Measurements from ENCODE around the gene SLAMF7. TPM values are rescaled to one million over a fixed set of nuclear protein-coding genes. Genes with fewer than 3 reads are reported as not detected.

Gene SLAMF7, protein sequence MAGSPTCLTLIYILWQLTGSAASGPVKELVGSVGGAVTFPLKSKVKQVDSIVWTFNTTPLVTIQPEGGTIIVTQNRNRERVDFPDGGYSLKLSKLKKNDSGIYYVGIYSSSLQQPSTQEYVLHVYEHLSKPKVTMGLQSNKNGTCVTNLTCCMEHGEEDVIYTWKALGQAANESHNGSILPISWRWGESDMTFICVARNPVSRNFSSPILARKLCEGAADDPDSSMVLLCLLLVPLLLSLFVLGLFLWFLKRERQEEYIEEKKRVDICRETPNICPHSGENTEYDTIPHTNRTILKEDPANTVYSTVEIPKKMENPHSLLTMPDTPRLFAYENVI
- total RNA-seq (2014; rRNA removed; shearing (Covaris generic)) (not detected in 2 replicates), polyA plus RNA-seq (2016; fragmentation: Nextera tagmentation; extraction: Ambion mirVana) (0.11 and 0.14 TPM in 2 replicates)
- long read RNA-seq, result 0 reads

DNA sequence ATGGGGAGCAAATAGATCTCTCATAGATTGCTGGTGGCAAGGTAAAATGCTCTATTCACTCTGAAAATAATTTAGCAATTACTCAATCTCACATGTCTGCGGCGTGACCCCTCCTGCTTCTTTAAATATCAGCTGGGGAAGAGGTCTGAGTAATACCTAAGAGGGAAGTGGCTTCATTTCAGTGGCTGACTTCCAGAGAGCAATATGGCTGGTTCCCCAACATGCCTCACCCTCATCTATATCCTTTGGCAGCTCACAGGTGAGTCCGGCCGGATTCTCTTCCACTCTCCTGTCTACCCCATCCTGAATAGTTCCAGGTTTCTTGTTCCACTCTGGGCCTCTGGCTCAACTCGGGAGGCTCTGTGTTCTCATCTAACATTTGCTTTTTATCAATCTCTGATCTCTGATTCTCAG lies at the start of gene SLAMF7:
Gene SLAMF7, plus strand, starts transcription at position 150 of the 414 bp plus-strand sequence. Its CDS starts 55 bp downstream, at position 205.
- Histone ChIP-seq H3F3A (replicated peaks; ENCODE audit: low read depth) (no peaks in the 10 kb centered on the region), H3K4me1 (ENCODE audit: insufficient read depth) (no peaks in the 10 kb centered on the region), H3K9me2 (ENCODE audit: insufficient read depth) (peaks cover 3% of the 10 kb centered on the region; the same call in 1 of the 2 replicates), H3K4me3 (no peak within 1 kb of the TSS), H2AFZ (0 out of 2 replicates have a peak within 1 kb of the TSS, but pooled peaks have one; percentile 75), H3K79me2 (replicated peaks; ENCODE audit: insufficient read depth) (no peaks in the 10 kb centered on the region), H3K36me3 (ENCODE audit: insufficient read depth) (no peaks in the 10 kb centered on the region), H3K4me2 (no peak within 1 kb of the TSS), H3K27me3 (ENCODE audit: insufficient read depth) (no peaks in the 10 kb centered on the region), H4K20me1 (replicated peaks; ENCODE audit: insufficient read depth) (no peaks in the 10 kb centered on the region), H3K27ac (ENCODE audit: low read depth) (no peak within 1 kb of the TSS)
- Mint-ChIP-seq H3K36me3 (ENCODE audit: low read depth) (peaks cover 8% of the 10 kb centered on the region; the same call in 2 of the 3 replicates), H3K9me3 (peaks cover 17% of the 10 kb centered on the region), H3K4me3 (no peak within 1 kb of the TSS), H3K4me1 (no peaks in the 10 kb centered on the region; the same call in 1 of the 3 replicates), H3K27ac (no peak within 1 kb of the TSS), H3K27me3 (ENCODE audit: insufficient read depth, low read depth, poor library complexity) (no peaks in the 10 kb centered on the region)
- DNase-seq (ENCODE audit: low spot score), result no peak
- TF ChIP-seq ZNF331 (CRISPR knock-in tag; IDR thresholded peaks at IDR 0.05; ENCODE audit: low read depth), result no peak
- TF ChIP-seq, protein P1, sequence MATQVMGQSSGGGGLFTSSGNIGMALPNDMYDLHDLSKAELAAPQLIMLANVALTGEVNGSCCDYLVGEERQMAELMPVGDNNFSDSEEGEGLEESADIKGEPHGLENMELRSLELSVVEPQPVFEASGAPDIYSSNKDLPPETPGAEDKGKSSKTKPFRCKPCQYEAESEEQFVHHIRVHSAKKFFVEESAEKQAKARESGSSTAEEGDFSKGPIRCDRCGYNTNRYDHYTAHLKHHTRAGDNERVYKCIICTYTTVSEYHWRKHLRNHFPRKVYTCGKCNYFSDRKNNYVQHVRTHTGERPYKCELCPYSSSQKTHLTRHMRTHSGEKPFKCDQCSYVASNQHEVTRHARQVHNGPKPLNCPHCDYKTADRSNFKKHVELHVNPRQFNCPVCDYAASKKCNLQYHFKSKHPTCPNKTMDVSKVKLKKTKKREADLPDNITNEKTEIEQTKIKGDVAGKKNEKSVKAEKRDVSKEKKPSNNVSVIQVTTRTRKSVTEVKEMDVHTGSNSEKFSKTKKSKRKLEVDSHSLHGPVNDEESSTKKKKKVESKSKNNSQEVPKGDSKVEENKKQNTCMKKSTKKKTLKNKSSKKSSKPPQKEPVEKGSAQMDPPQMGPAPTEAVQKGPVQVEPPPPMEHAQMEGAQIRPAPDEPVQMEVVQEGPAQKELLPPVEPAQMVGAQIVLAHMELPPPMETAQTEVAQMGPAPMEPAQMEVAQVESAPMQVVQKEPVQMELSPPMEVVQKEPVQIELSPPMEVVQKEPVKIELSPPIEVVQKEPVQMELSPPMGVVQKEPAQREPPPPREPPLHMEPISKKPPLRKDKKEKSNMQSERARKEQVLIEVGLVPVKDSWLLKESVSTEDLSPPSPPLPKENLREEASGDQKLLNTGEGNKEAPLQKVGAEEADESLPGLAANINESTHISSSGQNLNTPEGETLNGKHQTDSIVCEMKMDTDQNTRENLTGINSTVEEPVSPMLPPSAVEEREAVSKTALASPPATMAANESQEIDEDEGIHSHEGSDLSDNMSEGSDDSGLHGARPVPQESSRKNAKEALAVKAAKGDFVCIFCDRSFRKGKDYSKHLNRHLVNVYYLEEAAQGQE (IDR thresholded peaks at IDR 0.05; ENCODE audit: unreplicated experiment), result no peak
- TF ChIP-seq EZH2 (IDR thresholded peaks at IDR 0.05; ENCODE audit: low read depth, unreplicated experiment), result no peak
- no peak for TF ChIP-seq STAT1 (IDR thresholded peaks at IDR 0.05; ENCODE audit: unreplicated experiment)
- TF ChIP-seq, protein P2, sequence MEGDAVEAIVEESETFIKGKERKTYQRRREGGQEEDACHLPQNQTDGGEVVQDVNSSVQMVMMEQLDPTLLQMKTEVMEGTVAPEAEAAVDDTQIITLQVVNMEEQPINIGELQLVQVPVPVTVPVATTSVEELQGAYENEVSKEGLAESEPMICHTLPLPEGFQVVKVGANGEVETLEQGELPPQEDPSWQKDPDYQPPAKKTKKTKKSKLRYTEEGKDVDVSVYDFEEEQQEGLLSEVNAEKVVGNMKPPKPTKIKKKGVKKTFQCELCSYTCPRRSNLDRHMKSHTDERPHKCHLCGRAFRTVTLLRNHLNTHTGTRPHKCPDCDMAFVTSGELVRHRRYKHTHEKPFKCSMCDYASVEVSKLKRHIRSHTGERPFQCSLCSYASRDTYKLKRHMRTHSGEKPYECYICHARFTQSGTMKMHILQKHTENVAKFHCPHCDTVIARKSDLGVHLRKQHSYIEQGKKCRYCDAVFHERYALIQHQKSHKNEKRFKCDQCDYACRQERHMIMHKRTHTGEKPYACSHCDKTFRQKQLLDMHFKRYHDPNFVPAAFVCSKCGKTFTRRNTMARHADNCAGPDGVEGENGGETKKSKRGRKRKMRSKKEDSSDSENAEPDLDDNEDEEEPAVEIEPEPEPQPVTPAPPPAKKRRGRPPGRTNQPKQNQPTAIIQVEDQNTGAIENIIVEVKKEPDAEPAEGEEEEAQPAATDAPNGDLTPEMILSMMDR (conservative IDR thresholded peaks at IDR 0.05; ENCODE audit: low read depth in 2 of 2), result no peak
- TF ChIP-seq, protein P3, sequence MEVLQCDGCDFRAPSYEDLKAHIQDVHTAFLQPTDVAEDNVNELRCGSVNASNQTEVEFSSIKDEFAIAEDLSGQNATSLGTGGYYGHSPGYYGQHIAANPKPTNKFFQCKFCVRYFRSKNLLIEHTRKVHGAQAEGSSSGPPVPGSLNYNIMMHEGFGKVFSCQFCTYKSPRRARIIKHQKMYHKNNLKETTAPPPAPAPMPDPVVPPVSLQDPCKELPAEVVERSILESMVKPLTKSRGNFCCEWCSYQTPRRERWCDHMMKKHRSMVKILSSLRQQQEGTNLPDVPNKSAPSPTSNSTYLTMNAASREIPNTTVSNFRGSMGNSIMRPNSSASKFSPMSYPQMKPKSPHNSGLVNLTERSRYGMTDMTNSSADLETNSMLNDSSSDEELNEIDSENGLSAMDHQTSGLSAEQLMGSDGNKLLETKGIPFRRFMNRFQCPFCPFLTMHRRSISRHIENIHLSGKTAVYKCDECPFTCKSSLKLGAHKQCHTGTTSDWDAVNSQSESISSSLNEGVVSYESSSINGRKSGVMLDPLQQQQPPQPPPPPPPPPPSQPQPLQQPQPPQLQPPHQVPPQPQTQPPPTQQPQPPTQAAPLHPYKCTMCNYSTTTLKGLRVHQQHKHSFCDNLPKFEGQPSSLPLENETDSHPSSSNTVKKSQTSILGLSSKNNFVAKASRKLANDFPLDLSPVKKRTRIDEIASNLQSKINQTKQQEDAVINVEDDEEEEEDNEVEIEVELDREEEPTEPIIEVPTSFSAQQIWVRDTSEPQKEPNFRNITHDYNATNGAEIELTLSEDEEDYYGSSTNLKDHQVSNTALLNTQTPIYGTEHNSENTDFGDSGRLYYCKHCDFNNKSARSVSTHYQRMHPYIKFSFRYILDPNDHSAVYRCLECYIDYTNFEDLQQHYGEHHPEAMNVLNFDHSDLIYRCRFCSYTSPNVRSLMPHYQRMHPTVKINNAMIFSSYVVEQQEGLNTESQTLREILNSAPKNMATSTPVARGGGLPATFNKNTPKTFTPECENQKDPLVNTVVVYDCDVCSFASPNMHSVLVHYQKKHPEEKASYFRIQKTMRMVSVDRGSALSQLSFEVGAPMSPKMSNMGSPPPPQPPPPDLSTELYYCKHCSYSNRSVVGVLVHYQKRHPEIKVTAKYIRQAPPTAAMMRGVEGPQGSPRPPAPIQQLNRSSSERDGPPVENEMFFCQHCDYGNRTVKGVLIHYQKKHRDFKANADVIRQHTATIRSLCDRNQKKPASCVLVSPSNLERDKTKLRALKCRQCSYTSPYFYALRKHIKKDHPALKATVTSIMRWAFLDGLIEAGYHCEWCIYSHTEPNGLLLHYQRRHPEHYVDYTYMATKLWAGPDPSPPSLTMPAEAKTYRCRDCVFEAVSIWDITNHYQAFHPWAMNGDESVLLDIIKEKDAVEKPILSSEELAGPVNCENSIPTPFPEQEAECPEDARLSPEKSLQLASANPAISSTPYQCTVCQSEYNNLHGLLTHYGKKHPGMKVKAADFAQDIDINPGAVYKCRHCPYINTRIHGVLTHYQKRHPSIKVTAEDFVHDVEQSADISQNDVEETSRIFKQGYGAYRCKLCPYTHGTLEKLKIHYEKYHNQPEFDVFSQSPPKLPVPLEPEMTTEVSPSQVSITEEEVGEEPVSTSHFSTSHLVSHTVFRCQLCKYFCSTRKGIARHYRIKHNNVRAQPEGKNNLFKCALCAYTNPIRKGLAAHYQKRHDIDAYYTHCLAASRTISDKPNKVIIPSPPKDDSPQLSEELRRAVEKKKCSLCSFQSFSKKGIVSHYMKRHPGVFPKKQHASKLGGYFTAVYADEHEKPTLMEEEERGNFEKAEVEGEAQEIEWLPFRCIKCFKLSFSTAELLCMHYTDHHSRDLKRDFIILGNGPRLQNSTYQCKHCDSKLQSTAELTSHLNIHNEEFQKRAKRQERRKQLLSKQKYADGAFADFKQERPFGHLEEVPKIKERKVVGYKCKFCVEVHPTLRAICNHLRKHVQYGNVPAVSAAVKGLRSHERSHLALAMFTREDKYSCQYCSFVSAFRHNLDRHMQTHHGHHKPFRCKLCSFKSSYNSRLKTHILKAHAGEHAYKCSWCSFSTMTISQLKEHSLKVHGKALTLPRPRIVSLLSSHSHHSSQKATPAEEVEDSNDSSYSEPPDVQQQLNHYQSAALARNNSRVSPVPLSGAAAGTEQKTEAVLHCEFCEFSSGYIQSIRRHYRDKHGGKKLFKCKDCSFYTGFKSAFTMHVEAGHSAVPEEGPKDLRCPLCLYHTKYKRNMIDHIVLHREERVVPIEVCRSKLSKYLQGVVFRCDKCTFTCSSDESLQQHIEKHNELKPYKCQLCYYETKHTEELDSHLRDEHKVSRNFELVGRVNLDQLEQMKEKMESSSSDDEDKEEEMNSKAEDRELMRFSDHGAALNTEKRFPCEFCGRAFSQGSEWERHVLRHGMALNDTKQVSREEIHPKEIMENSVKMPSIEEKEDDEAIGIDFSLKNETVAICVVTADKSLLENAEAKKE (CRISPR knock-in tag; IDR thresholded peaks at IDR 0.05), result no peak
- no peak for TF ChIP-seq NANOG (IDR thresholded peaks at IDR 0.05; ENCODE audit: borderline replicate concordance)
- TF ChIP-seq ZNF114 (CRISPR knock-in tag; IDR thresholded peaks at IDR 0.05), result no peak
- TF ChIP-seq CREB1 (CRISPR knock-in tag; IDR thresholded peaks at IDR 0.05; ENCODE audit: low read depth), result no peak
- TF ChIP-seq EZH2phosphoT487 (IDR thresholded peaks at IDR 0.05; ENCODE audit: unreplicated experiment), result no peak
- TF ChIP-seq, protein P4, sequence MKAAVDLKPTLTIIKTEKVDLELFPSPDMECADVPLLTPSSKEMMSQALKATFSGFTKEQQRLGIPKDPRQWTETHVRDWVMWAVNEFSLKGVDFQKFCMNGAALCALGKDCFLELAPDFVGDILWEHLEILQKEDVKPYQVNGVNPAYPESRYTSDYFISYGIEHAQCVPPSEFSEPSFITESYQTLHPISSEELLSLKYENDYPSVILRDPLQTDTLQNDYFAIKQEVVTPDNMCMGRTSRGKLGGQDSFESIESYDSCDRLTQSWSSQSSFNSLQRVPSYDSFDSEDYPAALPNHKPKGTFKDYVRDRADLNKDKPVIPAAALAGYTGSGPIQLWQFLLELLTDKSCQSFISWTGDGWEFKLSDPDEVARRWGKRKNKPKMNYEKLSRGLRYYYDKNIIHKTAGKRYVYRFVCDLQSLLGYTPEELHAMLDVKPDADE (IDR thresholded peaks at IDR 0.05), result no peak
- TF ChIP-seq JUNB (IDR thresholded peaks at IDR 0.05; ENCODE audit: unreplicated experiment), result no peak
- no peak for TF ChIP-seq POLR2AphosphoS5 (IDR thresholded peaks at IDR 0.05; ENCODE audit: low read depth)
- no peak for ATAC-seq
